HEK293 (cell line): Measurements from ENCODE around the gene MRTFA.

Source experiments
- CTCF ChIA-PET: fragments of 350-600 bp; formaldehyde crosslinking; extraction: SDS; loops from one replicate; lab custom pipeline; 2021; ENCODE audit warnings: antibody characterized with exemption; lab: Yijun Ruan, JAX
- POLR2A ChIA-PET: fragments of 300-600 bp; formaldehyde crosslinking; extraction: SDS; loops from one replicate; lab custom pipeline; 2020; ENCODE audit warnings: antibody characterized with exemption, inconsistent platforms; lab: Yijun Ruan, JAX
- H3K27ac ChIP-seq: fragments of 200-500 bp; sonication (Bioruptor generic); 2 replicates; pipeline ENCODE4 v1.5.1; 2014; ENCODE audit warnings: low read depth, low read length, control low read depth, inconsistent platforms; ENCODE audit errors: extremely low read depth
- H3K36me3 ChIP-seq, 2 experiments: fragments of 200-500 bp in 1 of 2; sonication (Bioruptor generic) in 1 of 2; 1 replicate in 1 of 2; 2 replicates in 1 of 2; pipeline ENCODE4 v1.5.1; 2014 to 2017; ENCODE audit warnings: inconsistent platforms in 2 of 2, low read length in 2 of 2; ENCODE audit not compliant: control insufficient read depth in 2 of 2, insufficient read depth in 1 of 2
- H3K4me1 ChIP-seq: fragments of 200-500 bp; sonication (Bioruptor generic); 2 replicates; pipeline ENCODE4 v1.5.1; 2014; ENCODE audit warnings: mild to moderate bottlenecking, low read length, inconsistent platforms; ENCODE audit not compliant: control insufficient read depth, insufficient read depth
- H3K4me3 ChIP-seq: 2 replicates; pipeline ENCODE4 v1.5.1; 2011; ENCODE audit warnings: low read depth, mild to moderate bottlenecking, control low read depth, low read length, moderate library complexity
- H3K9me3 ChIP-seq: fragments of 200-500 bp; sonication (Bioruptor generic); 2 replicates; pipeline ENCODE4 v1.5.1; 2014; ENCODE audit warnings: low read depth, low read length, inconsistent platforms; ENCODE audit not compliant: control insufficient read depth, insufficient read depth
- BCL11A ChIP-seq: fragments of 450-650 bp; formaldehyde crosslinking; IDR thresholded peaks from 2 replicates; pipeline ENCODE4 v1.5.1; 2016; ENCODE audit warnings: low read depth, missing biosample characterization, missing genetic modification characterization
- GLI2 ChIP-seq: fragments of 450-650 bp; formaldehyde crosslinking; IDR thresholded peaks from 2 replicates; pipeline ENCODE4; 2017; ENCODE audit warnings: missing biosample characterization, missing genetic modification characterization, low read depth, borderline replicate concordance
- GLIS1 ChIP-seq: fragments of 450-650 bp; formaldehyde crosslinking; IDR thresholded peaks from 2 replicates; pipeline ENCODE4 v1.5.1; 2016; ENCODE audit warnings: missing biosample characterization, missing genetic modification characterization
- GLIS2 ChIP-seq: fragments of 450-650 bp; formaldehyde crosslinking; IDR thresholded peaks from 2 replicates; pipeline ENCODE4 v1.5.1; 2016; ENCODE audit warnings: missing biosample characterization, missing genetic modification characterization
- MYNN ChIP-seq: fragments of 450-650 bp; formaldehyde crosslinking; IDR thresholded peaks from 2 replicates; pipeline ENCODE4 v1.5.1; 2016; ENCODE audit warnings: missing biosample characterization, missing genetic modification characterization, borderline replicate concordance
- ZBTB1 ChIP-seq: fragments of 450-650 bp; formaldehyde crosslinking; IDR thresholded peaks from 2 replicates; pipeline ENCODE4 v1.5.1; 2016; ENCODE audit warnings: missing biosample characterization, missing genetic modification characterization
- ZBTB26 ChIP-seq: fragments of 450-650 bp; formaldehyde crosslinking; optimal IDR thresholded peaks from 2 replicates; pipeline ENCODE3; 2016; ENCODE audit warnings: missing biosample characterization, mild to moderate bottlenecking, missing genetic modification characterization
- ZIC2 ChIP-seq: fragments of 450-650 bp; formaldehyde crosslinking; IDR thresholded peaks from 2 replicates; pipeline ENCODE4 v1.5.1; 2016; ENCODE audit warnings: missing biosample characterization, missing genetic modification characterization
- ZNF146 ChIP-seq: fragments of 450-650 bp; formaldehyde crosslinking; IDR thresholded peaks from 2 replicates; pipeline ENCODE4 v1.5.1; 2016; ENCODE audit warnings: missing biosample characterization, missing genetic modification characterization
- ZNF157 ChIP-seq: fragments of 450-650 bp; formaldehyde crosslinking; IDR thresholded peaks from 2 replicates; pipeline ENCODE4 v1.5.1; 2016; ENCODE audit warnings: missing biosample characterization, missing genetic modification characterization
- ZNF174 ChIP-seq: fragments of 450-650 bp; formaldehyde crosslinking; IDR thresholded peaks from 2 replicates; pipeline ENCODE4 v1.5.0; 2017; ENCODE audit warnings: missing biosample characterization, mild to moderate bottlenecking, missing genetic modification characterization
- ZNF24 ChIP-seq: fragments of 450-650 bp; formaldehyde crosslinking; IDR thresholded peaks from 2 replicates; pipeline ENCODE4 v1.5.1; 2016; ENCODE audit warnings: missing biosample characterization, missing genetic modification characterization
- ZNF341 ChIP-seq: fragments of 450-650 bp; formaldehyde crosslinking; IDR thresholded peaks from 2 replicates; pipeline ENCODE4; 2016; ENCODE audit warnings: low read depth, missing biosample characterization, missing genetic modification characterization
- ZNF416 ChIP-seq: fragments of 450-650 bp; formaldehyde crosslinking; IDR thresholded peaks from 2 replicates; pipeline ENCODE4 v1.5.1; 2016; ENCODE audit warnings: missing biosample characterization, missing genetic modification characterization
- ZNF48 ChIP-seq: fragments of 450-650 bp; formaldehyde crosslinking; IDR thresholded peaks from 2 replicates; pipeline ENCODE4 v1.5.1; 2016; ENCODE audit warnings: missing biosample characterization, missing genetic modification characterization
- ZNF510 ChIP-seq: fragments of 450-650 bp; formaldehyde crosslinking; IDR thresholded peaks from 2 replicates; pipeline ENCODE4 v1.5.1; 2018; ENCODE audit warnings: mild to moderate bottlenecking, missing genetic modification characterization, missing biosample characterization; ENCODE audit not compliant: insufficient replicate concordance
- ZNF513 ChIP-seq: fragments of 450-650 bp; IDR thresholded peaks from 2 replicates; pipeline ENCODE4 v1.5.1; 2018; ENCODE audit warnings: missing biosample characterization, missing genetic modification characterization
- ZNF544 ChIP-seq: fragments of 450-650 bp; formaldehyde crosslinking; IDR thresholded peaks from 2 replicates; pipeline ENCODE4 v1.5.0; 2017; ENCODE audit warnings: missing biosample characterization, missing genetic modification characterization
- ZNF692 ChIP-seq: fragments of 450-650 bp; formaldehyde crosslinking; IDR thresholded peaks from 2 replicates; pipeline ENCODE4 v1.5.1; 2016; ENCODE audit warnings: missing biosample characterization, missing genetic modification characterization
- ZNF704 ChIP-seq: fragments of 450-650 bp; formaldehyde crosslinking; IDR thresholded peaks from 2 replicates; pipeline ENCODE4 v1.5.1; 2016; ENCODE audit warnings: missing biosample characterization, missing genetic modification characterization
- ZNF776 ChIP-seq: fragments of 450-650 bp; formaldehyde crosslinking; IDR thresholded peaks from 2 replicates; pipeline ENCODE4 v1.5.0; 2017; ENCODE audit warnings: missing biosample characterization, missing genetic modification characterization, borderline replicate concordance

Gene MRTFA

GRCh38 chr22:40415531-40416266, 220.8 kb downstream of the MRTFA start:
- H3K36me3 ChIP-seq: peaks cover 4 to 68% of the 10 kb centered on the region in 2 experiments
- no peaks in the 10 kb centered on the region for H3K4me1 ChIP-seq
- no peaks in the 10 kb centered on the region for H3K9me3 ChIP-seq
- TF ChIP-seq GLIS2 (tag by site-specific recombination) (peak; percentile 61), GLIS1 (tag by site-specific recombination) (peak; percentile 74), GLI2 (tag by site-specific recombination) (no peak), ZIC2 (tag by site-specific recombination) (peak; percentile 76)
- TF ChIP-seq, all 188 proteins: peak for 3
- ChIA-PET POLR2A (no interaction called here), CTCF (interaction anchor here (0.9 to 1.2 kb wide), 2 partner anchors 15 to 73 kb away, joined by 3 read pairs; no protein-coding TSS in a partner anchor)
- Histone ChIP-seq H3K4me3 (no peak overlapping the region), H3K27ac (no peak overlapping the region)

- H3K36me3 ChIP-seq: peaks cover 4 to 68% of the 10 kb centered on the region in 2 experiments
- TF ChIP-seq ZNF776 (tag by site-specific recombination) (no peak), ZNF146 (tag by site-specific recombination) (no peak), ZNF416 (tag by site-specific recombination) (no peak), ZBTB1 (tag by site-specific recombination) (no peak), ZNF24 (no peak)
- H3K27ac ChIP-seq: no peak overlapping the region
- H3K4me1 ChIP-seq: no peaks in the 10 kb centered on the region
- no peaks in the 10 kb centered on the region for H3K9me3 ChIP-seq
- ChIA-PET POLR2A (interaction anchor here (0.8 kb wide), 1 partner anchor 42 kb away, joined by 3 read pairs; no protein-coding TSS in a partner anchor), CTCF (interaction anchor here (0.9 to 1.2 kb wide), 2 partner anchors 14 to 74 kb away, joined by 3 read pairs; no protein-coding TSS in a partner anchor)
- no peak overlapping the region for H3K4me3 ChIP-seq
Observed at GRCh38 chr22:40414838-40415505, 221.5 kb downstream of the MRTFA start.

GRCh38 chr22:40414311-40414710, 222.2 kb downstream of the MRTFA start:
- Histone ChIP-seq H3K4me3 (no peak overlapping the region), H3K4me1 (no peaks in the 10 kb centered on the region), H3K36me3 (peaks cover 0 to 68% of the 10 kb centered on the region in 2 experiments; a peak in 2 of 3 replicates), H3K27ac (no peak overlapping the region), H3K9me3 (no peaks in the 10 kb centered on the region)
- POLR2A ChIA-PET: interaction anchor here (0.8 kb wide), 1 partner anchor 42 kb away, joined by 3 read pairs; no protein-coding TSS in a partner anchor
- TF ChIP-seq ZNF544 (tag by site-specific recombination) (no peak), ZNF157 (tag by site-specific recombination) (no peak), ZNF513 (tag by site-specific recombination) (no peak), ZNF704 (tag by site-specific recombination) (no peak)
- CTCF ChIA-PET: interaction anchor here (0.6 to 0.9 kb wide), 2 partner anchors 18 to 231 kb away, joined by 3 read pairs; no protein-coding TSS in a partner anchor

GRCh38 chr22:40413873-40414272, 222.6 kb downstream of the MRTFA start:
- ChIA-PET CTCF (interaction anchor here (0.6 to 0.9 kb wide), 2 partner anchors 19 to 232 kb away, joined by 3 read pairs; no protein-coding TSS in a partner anchor), POLR2A (no interaction called here)
- no peaks in the 10 kb centered on the region for H3K4me1 ChIP-seq
- no peak overlapping the region for H3K4me3 ChIP-seq
- H3K9me3 ChIP-seq: no peaks in the 10 kb centered on the region
- peaks cover 0 to 68% of the 10 kb centered on the region in 2 experiments; a peak in 2 of 3 replicates for H3K36me3 ChIP-seq
- no peak overlapping the region for H3K27ac ChIP-seq
- TF ChIP-seq BCL11A (tag by site-specific recombination): no peak
- TF ChIP-seq ZNF692 (tag by site-specific recombination): no peak
- TF ChIP-seq ZNF341 (tag by site-specific recombination): no peak
- TF ChIP-seq MYNN (tag by site-specific recombination): no peak
- no peak for TF ChIP-seq ZNF48 (tag by site-specific recombination)
- no peak for TF ChIP-seq ZNF510
- no peak for TF ChIP-seq ZNF174 (tag by site-specific recombination)
- TF ChIP-seq ZNF24: no peak
- TF ChIP-seq ZBTB26 (tag by site-specific recombination): no peak
